Endothelial cell of umbilical vein (primary cell): ENCODE data around the gene DPP9.

Source experiments
- CTCF ChIP-seq, 2 donors: IDR thresholded peaks; 1 replicate in 1 of 2; 2 replicates in 1 of 2; pipeline ENCODE4 v1.5.1; 2011; ENCODE audit warnings: low read length in 2 of 2, mild to moderate bottlenecking in 2 of 2, moderate library complexity in 2 of 2, control low read depth in 1 of 2, inconsistent platforms in 1 of 2, low read depth in 1 of 2; ENCODE audit not compliant: insufficient read depth in 1 of 2; ENCODE audit errors: extremely low read depth in 1 of 2
- EZH2 ChIP-seq: IDR thresholded peaks from 2 replicates; pipeline ENCODE4 v1.6.1; 2012; ENCODE audit warnings: borderline replicate concordance, low read depth, mild to moderate bottlenecking, moderate library complexity, low read length, inconsistent platforms; ENCODE audit not compliant: severe bottlenecking
- MAX ChIP-seq: IDR thresholded peaks from 2 replicates; pipeline ENCODE4 v1.6.1; 2011; ENCODE audit not compliant: insufficient read depth, insufficient read length

- TF ChIP-seq CTCF (IDR thresholded peaks at IDR 0.05; ENCODE audit: extremely low read depth in 1 of 2, insufficient read depth in 1 of 2, low read depth in 1 of 2, low read length in 2 of 2), result no peak
- TF ChIP-seq MAX, result no peak
- no peak for TF ChIP-seq EZH2
Measured at GRCh38 chr19:4740092-4740491, 16.4 kb upstream of the DPP9 start.
